Ascending aorta (tissue), 2 donors: ENCODE results near the gene PELI3. TPM values are rescaled to one million over a fixed set of nuclear protein-coding genes. Genes with fewer than 3 reads are reported as not detected.

Source experiments
- DNase-seq, 2 donors: peaks; one replicate each; pipeline ENCODE4 v3.0.0-alpha.2; 2019; ENCODE audit warnings: low spot score in 2 of 2
- H3K27ac ChIP-seq, 2 donors: fragments of 200-600 bp; sonication (generic); one replicate each; pipeline ENCODE4 v1.5.1; 2016 to 2017; ENCODE audit warnings: mild to moderate bottlenecking in 1 of 2
- H3K27me3 ChIP-seq: fragments of 200-600 bp; sonication (generic); one replicate; pipeline ENCODE4 v1.5.1; 2017
- H3K36me3 ChIP-seq, 2 donors: fragments of 200-600 bp; sonication (generic); one replicate each; pipeline ENCODE4 v1.5.1; 2016
- H3K4me1 ChIP-seq, 2 donors: fragments of 200-600 bp; sonication (generic); one replicate each; pipeline ENCODE4 v1.5.1; 2016 to 2017; ENCODE audit warnings: mild to moderate bottlenecking in 1 of 2
- H3K4me3 ChIP-seq, 2 donors: fragments of 200-600 bp; sonication (generic); one replicate each; pipeline ENCODE4 v1.5.1; 2016 to 2017; ENCODE audit warnings: mild to moderate bottlenecking in 1 of 2
- H3K9me3 ChIP-seq, 2 donors: fragments of 200-600 bp; sonication (generic); one replicate each; pipeline ENCODE4 v1.5.1; 2016
- intact Hi-C: fragments of 100-400 bp; cut with DNase I; formaldehyde crosslinking; loops from one replicate; pipeline ENCODE4 v1.15.1; 2023
- total RNA-seq: library from RNA; depleted of rRNA; stranded (reverse); fragments of >200 nt; gene quantifications from one replicate; pipeline ENCODE4 v1.1.0, GENCODE V29; 2016
- TF ChIP-seq, protein P1 (sequence below), 3 experiments: fragments of 200-600 bp in 2 of 3; fragments of 450-650 bp in 1 of 3; sonication (generic) in 2 of 3; IDR thresholded peaks; one replicate each; pipeline ENCODE4 v1.5.1; 2016 to 2019; ENCODE audit warnings: antibody characterized with exemption in 3 of 3, mild to moderate bottlenecking in 1 of 3, moderate library complexity in 1 of 3

The PELI3 gene
- total RNA-seq, 1 donor from 2014 or later: 13.2 TPM

DNA sequence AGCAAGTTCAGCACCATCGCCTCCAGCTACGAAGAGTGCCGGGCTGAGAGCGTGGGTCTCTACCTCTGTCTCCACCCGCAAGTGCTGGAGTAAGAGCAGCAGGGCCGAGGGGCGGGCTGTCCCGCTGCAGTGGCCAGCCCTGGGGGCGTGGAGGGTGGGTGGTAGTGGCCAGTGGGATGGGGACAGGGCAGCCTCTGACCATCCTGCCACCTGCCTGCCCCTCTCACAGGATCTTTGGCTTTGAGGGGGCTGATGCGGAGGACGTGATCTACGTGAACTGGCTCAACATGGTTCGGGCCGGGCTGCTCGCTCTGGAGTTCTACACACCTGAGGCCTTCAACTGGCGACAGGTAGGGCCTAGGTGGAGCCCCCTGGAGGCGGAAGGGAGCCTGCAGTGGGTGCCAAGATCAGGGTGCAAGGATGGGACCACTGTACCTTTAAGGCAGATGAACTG is 28.7 kb downstream of the PELI3 start:
- Histone ChIP-seq H3K27ac (no peak overlapping the region), H3K4me3 (no peak overlapping the region), H3K27me3 (no peaks in the 10 kb centered on the region), H3K36me3 (peaks cover 41 to 52% of the 10 kb centered on the region in 2 donors), H3K9me3 (no peaks in the 10 kb centered on the region), H3K4me1 (no peaks in the 10 kb centered on the region)
- DNase-seq: no peak
- intact Hi-C loops: no loop called here
- TF ChIP-seq, protein P1, sequence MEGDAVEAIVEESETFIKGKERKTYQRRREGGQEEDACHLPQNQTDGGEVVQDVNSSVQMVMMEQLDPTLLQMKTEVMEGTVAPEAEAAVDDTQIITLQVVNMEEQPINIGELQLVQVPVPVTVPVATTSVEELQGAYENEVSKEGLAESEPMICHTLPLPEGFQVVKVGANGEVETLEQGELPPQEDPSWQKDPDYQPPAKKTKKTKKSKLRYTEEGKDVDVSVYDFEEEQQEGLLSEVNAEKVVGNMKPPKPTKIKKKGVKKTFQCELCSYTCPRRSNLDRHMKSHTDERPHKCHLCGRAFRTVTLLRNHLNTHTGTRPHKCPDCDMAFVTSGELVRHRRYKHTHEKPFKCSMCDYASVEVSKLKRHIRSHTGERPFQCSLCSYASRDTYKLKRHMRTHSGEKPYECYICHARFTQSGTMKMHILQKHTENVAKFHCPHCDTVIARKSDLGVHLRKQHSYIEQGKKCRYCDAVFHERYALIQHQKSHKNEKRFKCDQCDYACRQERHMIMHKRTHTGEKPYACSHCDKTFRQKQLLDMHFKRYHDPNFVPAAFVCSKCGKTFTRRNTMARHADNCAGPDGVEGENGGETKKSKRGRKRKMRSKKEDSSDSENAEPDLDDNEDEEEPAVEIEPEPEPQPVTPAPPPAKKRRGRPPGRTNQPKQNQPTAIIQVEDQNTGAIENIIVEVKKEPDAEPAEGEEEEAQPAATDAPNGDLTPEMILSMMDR (IDR thresholded peaks at IDR 0.05): no peak

DNA sequence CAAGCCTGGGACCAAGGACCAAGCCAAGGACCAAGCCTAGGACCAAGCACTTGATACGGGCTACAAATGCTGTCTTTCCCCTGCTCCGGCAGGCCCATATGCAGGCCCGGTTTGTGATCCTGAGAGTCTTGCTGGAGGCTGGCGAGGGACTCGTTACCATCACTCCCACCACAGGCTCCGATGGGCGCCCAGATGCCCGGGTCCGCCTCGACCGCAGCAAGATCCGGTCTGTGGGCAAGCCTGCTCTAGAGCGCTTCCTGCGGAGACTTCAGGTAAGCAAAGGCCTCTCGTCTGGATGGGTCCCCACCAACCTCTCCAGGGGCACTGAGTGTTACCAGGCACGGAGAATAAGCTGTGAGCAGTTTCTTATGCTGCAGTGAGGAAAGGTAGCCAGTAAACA is 30.5 kb downstream of the PELI3 start:
- TF ChIP-seq, protein P1 (IDR thresholded peaks at IDR 0.05): no peak
- H3K4me1 ChIP-seq: no peaks in the 10 kb centered on the region
- no peak for DNase-seq
- no peak overlapping the region for H3K4me3 ChIP-seq
- no peaks in the 10 kb centered on the region for H3K27me3 ChIP-seq
- no peaks in the 10 kb centered on the region for H3K9me3 ChIP-seq
- intact Hi-C loops: no loop called here
- H3K27ac ChIP-seq: no peak overlapping the region
- H3K36me3 ChIP-seq: peaks cover 34 to 41% of the 10 kb centered on the region in 2 donors

DNA sequence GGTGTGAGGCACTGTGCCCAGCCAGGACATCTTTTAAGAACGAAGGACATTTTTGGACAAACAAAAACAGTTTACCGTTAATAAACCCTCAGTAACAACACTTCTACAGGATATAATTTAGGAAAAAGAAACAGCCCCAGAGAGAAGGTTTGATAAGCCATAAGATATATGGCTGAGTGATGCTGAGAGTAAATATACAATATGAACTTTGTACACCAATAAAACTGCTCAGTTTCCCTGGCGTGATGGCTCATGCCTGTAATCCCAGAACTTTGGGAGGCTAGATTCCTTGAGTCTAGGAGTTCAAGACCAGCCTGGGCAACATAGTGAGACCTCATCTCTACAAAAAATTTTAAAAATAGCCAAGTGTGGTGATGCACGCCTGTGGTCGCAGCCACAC is 31.8 kb downstream of the PELI3 start:
- Histone ChIP-seq H3K36me3 (peaks cover 21 to 30% of the 10 kb centered on the region in 2 donors), H3K4me3 (no peak overlapping the region), H3K4me1 (no peaks in the 10 kb centered on the region), H3K27me3 (no peaks in the 10 kb centered on the region), H3K27ac (no peak overlapping the region), H3K9me3 (no peaks in the 10 kb centered on the region)
- intact Hi-C loops: no loop called here
- DNase-seq: no peak
- TF ChIP-seq, protein P1 (IDR thresholded peaks at IDR 0.05): no peak

DNA sequence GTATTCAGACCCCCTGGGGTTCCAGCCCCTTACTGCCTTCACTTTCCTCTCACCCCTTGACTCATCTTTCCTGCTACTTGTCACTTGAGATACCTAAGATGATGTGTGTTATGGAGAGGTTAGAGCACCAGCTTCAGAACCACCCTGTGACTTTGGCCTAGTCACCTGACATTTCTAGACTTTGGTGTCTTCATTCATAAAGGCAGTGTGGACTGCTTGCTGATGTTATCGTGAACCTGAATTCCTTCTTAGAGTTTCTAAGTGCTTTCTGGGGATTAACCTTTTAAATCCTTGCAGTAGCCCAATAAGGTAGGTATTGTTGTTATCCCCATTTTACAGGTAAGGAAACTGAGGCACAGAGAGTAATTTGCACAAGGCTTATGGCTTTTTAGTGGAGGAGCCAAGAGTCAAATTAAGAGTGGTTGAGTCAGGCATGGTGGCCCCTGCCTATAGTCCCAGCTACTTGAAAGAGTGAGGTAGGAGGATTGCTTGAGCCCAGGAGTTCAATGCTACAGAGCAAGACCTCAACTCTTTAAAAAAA is 38.6 kb downstream of the PELI3 start:
- no peak overlapping the region for H3K27ac ChIP-seq
- TF ChIP-seq, protein P1 (IDR thresholded peaks at IDR 0.05): no peak
- intact Hi-C loops: no loop called here
- H3K36me3 ChIP-seq: peaks cover 9 to 14% of the 10 kb centered on the region in 2 donors
- no peak overlapping the region for H3K4me3 ChIP-seq
- no peak for DNase-seq
- H3K27me3 ChIP-seq: no peaks in the 10 kb centered on the region
- H3K4me1 ChIP-seq: peaks cover 0 to 3% of the 10 kb centered on the region in 2 donors
- H3K9me3 ChIP-seq: no peaks in the 10 kb centered on the region

DNA sequence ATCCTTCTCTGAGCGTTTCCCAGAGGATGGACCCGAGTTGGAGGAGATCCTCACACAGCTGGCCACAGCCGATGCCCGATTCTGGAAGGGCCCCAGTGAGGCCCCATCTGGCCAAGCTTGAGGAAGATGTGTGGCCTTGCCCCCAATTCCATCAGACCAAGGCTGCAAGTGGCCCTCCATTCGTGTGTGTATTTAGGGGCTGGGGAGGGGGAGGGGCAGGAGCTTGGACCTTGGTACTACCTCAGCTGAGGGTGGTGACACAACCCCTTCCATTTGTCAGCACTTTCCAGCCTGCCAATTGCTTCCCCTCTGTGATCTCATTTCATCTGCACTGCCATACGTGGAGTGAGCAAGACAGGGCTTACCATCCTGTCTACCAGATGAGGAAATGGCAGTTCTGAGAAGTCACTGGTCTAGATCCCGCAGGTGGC is 42.4 kb downstream of the PELI3 start:
- no peaks in the 10 kb centered on the region for H3K27me3 ChIP-seq
- H3K4me3 ChIP-seq: no peak overlapping the region
- no peak for DNase-seq
- intact Hi-C loops: no loop called here
- peaks cover 0 to 12% of the 10 kb centered on the region in 2 donors for H3K4me1 ChIP-seq
- peaks cover 8 to 12% of the 10 kb centered on the region in 2 donors for H3K36me3 ChIP-seq
- no peak overlapping the region for H3K27ac ChIP-seq
- no peaks in the 10 kb centered on the region for H3K9me3 ChIP-seq
- TF ChIP-seq, protein P1 (IDR thresholded peaks at IDR 0.05): no peak
